ENCODE results near the gene KLRG1. TPM values are rescaled to one million over a fixed set of nuclear protein-coding genes. Genes with fewer than 3 reads are reported as not detected.

Gene KLRG1
- total and polyA plus RNA-seq, 9 of the 15 experiments (the other 6 are each of a cell fraction or from before 2014, with no cell fraction given), result 1.4 to 7.2 (median 2.1) TPM

DNA sequence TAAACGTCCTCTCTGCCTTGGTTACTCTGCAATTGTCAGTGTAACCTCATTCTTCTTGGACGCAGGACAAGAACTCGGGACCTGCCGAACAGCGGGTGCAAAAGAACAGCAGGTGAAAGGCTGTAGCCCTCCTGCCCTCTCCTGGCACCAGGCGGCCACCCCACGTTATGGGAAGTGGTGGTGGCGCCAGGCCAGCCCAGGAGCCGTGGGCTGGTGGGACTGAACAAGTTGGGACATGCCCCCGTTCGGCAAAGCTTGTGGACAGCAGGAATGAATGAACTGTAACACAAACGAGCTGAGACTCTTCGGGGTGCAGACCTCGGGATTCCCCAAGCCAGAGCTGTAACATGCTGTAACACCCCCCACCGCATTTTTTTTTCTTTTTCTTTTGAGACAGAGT lies 33.3 kb upstream of the KLRG1 start:
- intact Hi-C loops (cut with micrococcal nuclease), result no loop called here
- H3K4me3 ChIP-seq, result no peak overlapping the region
- ChIA-PET CTCF (ENCODE audit: low intra/inter-chr PET ratio) (no interaction called here), POLR2A (no interaction called here)
- no peaks in the 10 kb centered on the region for H3K9me3 ChIP-seq (replicated peaks; ENCODE audit: control insufficient read depth, insufficient read depth, low read depth, low read length)
- TF ChIP-seq, protein P1, sequence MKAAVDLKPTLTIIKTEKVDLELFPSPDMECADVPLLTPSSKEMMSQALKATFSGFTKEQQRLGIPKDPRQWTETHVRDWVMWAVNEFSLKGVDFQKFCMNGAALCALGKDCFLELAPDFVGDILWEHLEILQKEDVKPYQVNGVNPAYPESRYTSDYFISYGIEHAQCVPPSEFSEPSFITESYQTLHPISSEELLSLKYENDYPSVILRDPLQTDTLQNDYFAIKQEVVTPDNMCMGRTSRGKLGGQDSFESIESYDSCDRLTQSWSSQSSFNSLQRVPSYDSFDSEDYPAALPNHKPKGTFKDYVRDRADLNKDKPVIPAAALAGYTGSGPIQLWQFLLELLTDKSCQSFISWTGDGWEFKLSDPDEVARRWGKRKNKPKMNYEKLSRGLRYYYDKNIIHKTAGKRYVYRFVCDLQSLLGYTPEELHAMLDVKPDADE (conservative IDR thresholded peaks at IDR 0.05; ENCODE audit: control insufficient read depth, low read depth, low read length), result no peak
- TF ChIP-seq FOXK2 (conservative IDR thresholded peaks at IDR 0.05 in 1 of 2, IDR thresholded peaks at IDR 0.05 in 1 of 2; ENCODE audit: low read depth in 2 of 2) (no peak), TRIM24 (IDR thresholded peaks at IDR 0.05) (no peak)
- 82% methylated on average over 10 of the region's 15 CpGs for WGBS (ENCODE audit: insufficient coverage, low coverage, missing lambda C conversion rate)
- no peak overlapping the region for H3K9ac ChIP-seq (ENCODE audit: insufficient read depth in 1 of 2, low read depth in 2 of 2, low read length in 2 of 2)
- H4K20me1 ChIP-seq (replicated peaks; ENCODE audit: control insufficient read depth, insufficient read depth, low read length), result no peaks in the 10 kb centered on the region
- no peak for FAIRE-seq
- no peaks in the 10 kb centered on the region for H3K36me3 ChIP-seq (ENCODE audit: control insufficient read depth, insufficient read depth, low read length)
- no TSS peak for BruUV-seq (replicated peaks)
- no peak overlapping the region for H3K4me2 ChIP-seq (ENCODE audit: insufficient read depth, low read length)
- H3K79me2 ChIP-seq (ENCODE audit: control insufficient read depth, insufficient read depth, low read length), result peaks cover 8% of the 10 kb centered on the region; the same call in 2 of the 3 replicates
- no peak overlapping the region for H3K27ac ChIP-seq (ENCODE audit: extremely low read depth, low read depth, low read length)
- peaks cover 3 to 5% of the 10 kb centered on the region in 2 experiments; a peak in 4 of 5 replicates for H3K4me1 ChIP-seq (replicated peaks in 1 of 2; ENCODE audit: control insufficient read depth in 2 of 2, insufficient read depth in 2 of 2, low read length in 2 of 2)
- H2AFZ ChIP-seq (ENCODE audit: low read depth, low read length), result no peak overlapping the region
- no peak for DNase-seq (ENCODE audit: extremely low read depth in 1 of 4, low spot score in 3 of 4)
- H3K9me1 ChIP-seq (ENCODE audit: control insufficient read depth, insufficient read depth, low read length), result no peaks in the 10 kb centered on the region
- ATAC-seq, result no peak
- no peaks in the 10 kb centered on the region for H3K27me3 ChIP-seq (ENCODE audit: control insufficient read depth in 2 of 2, insufficient read depth in 2 of 2, low read length in 2 of 2)
- in situ Hi-C loops (cut with MboI), result no loop called here

DNA sequence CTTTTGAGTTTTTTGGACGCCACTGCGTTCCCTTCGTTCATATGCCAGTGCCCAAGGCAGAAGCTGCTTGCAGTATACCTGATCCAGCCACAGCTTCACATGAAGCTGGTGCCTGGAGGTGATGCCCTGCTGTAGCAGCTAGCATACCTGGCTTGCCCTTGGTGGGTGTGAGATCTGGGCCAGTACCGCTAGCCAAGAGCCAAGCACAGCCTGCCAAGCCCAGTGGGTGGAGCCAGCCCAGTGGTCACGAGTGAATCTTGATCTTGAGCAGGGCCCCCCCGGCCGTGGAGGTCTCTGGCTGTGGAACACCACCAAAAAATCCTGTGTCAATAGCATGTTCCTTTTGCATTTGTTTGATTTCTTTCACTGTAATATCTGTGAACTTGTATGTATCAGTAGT lies 32.6 kb upstream of the KLRG1 start:
- Histone ChIP-seq H3K9me3 (replicated peaks; ENCODE audit: control insufficient read depth, insufficient read depth, low read depth, low read length) (no peaks in the 10 kb centered on the region), H4K20me1 (replicated peaks; ENCODE audit: control insufficient read depth, insufficient read depth, low read length) (no peaks in the 10 kb centered on the region), H3K9ac (ENCODE audit: insufficient read depth in 1 of 2, low read depth in 2 of 2, low read length in 2 of 2) (no peak overlapping the region; a peak in 1 of 4 replicates), H3K27ac (ENCODE audit: extremely low read depth, low read depth, low read length) (no peak overlapping the region), H3K36me3 (ENCODE audit: control insufficient read depth, insufficient read depth, low read length) (no peaks in the 10 kb centered on the region), H3K27me3 (ENCODE audit: control insufficient read depth in 2 of 2, insufficient read depth in 2 of 2, low read length in 2 of 2) (no peaks in the 10 kb centered on the region), H2AFZ (ENCODE audit: low read depth, low read length) (no peak overlapping the region), H3K79me2 (ENCODE audit: control insufficient read depth, insufficient read depth, low read length) (peaks cover under 1% of the 10 kb centered on the region; the same call in 1 of the 3 replicates), H3K4me2 (ENCODE audit: insufficient read depth, low read length) (no peak overlapping the region), H3K4me1 (replicated peaks in 1 of 2; ENCODE audit: control insufficient read depth in 2 of 2, insufficient read depth in 2 of 2, low read length in 2 of 2) (peaks cover 3 to 5% of the 10 kb centered on the region in 2 experiments; a peak in 3 of 5 replicates), H3K9me1 (ENCODE audit: control insufficient read depth, insufficient read depth, low read length) (no peaks in the 10 kb centered on the region), H3K4me3 (no peak overlapping the region)
- FAIRE-seq (no peak), DNase-seq (ENCODE audit: extremely low read depth in 1 of 4, low spot score in 3 of 4) (no peak), ATAC-seq (no peak)
- BruUV-seq (replicated peaks), result no TSS peak
- intact Hi-C loops (cut with micrococcal nuclease) (no loop called here), in situ Hi-C loops (cut with MboI) (no loop called here)
- 71% methylated on average over 7 of the region's 7 CpGs for WGBS (ENCODE audit: insufficient coverage, low coverage, missing lambda C conversion rate)
- POLR2A ChIA-PET, result no interaction called here
- CTCF ChIA-PET (ENCODE audit: low intra/inter-chr PET ratio), result no interaction called here
- TF ChIP-seq, protein P2, sequence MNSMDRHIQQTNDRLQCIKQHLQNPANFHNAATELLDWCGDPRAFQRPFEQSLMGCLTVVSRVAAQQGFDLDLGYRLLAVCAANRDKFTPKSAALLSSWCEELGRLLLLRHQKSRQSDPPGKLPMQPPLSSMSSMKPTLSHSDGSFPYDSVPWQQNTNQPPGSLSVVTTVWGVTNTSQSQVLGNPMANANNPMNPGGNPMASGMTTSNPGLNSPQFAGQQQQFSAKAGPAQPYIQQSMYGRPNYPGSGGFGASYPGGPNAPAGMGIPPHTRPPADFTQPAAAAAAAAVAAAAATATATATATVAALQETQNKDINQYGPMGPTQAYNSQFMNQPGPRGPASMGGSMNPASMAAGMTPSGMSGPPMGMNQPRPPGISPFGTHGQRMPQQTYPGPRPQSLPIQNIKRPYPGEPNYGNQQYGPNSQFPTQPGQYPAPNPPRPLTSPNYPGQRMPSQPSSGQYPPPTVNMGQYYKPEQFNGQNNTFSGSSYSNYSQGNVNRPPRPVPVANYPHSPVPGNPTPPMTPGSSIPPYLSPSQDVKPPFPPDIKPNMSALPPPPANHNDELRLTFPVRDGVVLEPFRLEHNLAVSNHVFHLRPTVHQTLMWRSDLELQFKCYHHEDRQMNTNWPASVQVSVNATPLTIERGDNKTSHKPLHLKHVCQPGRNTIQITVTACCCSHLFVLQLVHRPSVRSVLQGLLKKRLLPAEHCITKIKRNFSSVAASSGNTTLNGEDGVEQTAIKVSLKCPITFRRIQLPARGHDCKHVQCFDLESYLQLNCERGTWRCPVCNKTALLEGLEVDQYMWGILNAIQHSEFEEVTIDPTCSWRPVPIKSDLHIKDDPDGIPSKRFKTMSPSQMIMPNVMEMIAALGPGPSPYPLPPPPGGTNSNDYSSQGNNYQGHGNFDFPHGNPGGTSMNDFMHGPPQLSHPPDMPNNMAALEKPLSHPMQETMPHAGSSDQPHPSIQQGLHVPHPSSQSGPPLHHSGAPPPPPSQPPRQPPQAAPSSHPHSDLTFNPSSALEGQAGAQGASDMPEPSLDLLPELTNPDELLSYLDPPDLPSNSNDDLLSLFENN (IDR thresholded peaks at IDR 0.05; ENCODE audit: low read depth in 2 of 2, low read length in 2 of 2), result no peak
- TF ChIP-seq RFX7 (CRISPR knock-in tag; IDR thresholded peaks at IDR 0.05) (no peak), HDAC1 (IDR thresholded peaks at IDR 0.05) (no peak)
- TF ChIP-seq, protein P3, sequence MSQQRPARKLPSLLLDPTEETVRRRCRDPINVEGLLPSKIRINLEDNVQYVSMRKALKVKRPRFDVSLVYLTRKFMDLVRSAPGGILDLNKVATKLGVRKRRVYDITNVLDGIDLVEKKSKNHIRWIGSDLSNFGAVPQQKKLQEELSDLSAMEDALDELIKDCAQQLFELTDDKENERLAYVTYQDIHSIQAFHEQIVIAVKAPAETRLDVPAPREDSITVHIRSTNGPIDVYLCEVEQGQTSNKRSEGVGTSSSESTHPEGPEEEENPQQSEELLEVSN (IDR thresholded peaks at IDR 0.05; ENCODE audit: borderline replicate concordance in 1 of 2, extremely low read depth in 1 of 2, insufficient read depth in 1 of 2, insufficient read length in 1 of 2, low read depth in 1 of 2, low read length in 1 of 2, poor library complexity in 1 of 2, severe bottlenecking in 1 of 2), result no peak
- TF ChIP-seq, protein P4, sequence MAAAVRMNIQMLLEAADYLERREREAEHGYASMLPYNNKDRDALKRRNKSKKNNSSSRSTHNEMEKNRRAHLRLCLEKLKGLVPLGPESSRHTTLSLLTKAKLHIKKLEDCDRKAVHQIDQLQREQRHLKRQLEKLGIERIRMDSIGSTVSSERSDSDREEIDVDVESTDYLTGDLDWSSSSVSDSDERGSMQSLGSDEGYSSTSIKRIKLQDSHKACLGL (CRISPR knock-in tag; IDR thresholded peaks at IDR 0.05; ENCODE audit: borderline replicate concordance, poor library complexity, severe bottlenecking), result no peak

Data from K562 (cell line).